Measurements from ENCODE around the gene LRRTM4.

DNA sequence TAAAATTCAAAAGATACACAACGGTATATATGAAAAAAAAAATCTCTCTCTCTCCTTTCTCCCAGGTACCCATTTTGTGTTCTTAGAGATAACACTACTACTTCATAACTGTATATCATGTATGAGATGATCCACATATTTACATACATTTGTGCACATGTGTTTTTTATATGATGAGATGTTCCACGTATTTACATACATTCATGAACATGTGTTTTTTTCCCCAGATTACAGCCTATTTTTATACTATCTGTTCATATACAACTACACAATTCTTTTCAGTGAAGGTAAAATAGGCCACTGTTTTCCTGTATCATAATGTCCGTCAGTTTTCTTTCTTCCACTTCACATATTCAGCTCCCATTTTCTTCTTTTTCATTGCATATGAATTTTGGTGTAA, 808.9 kb downstream of the LRRTM4 start:
- TF ChIP-seq, protein P1, sequence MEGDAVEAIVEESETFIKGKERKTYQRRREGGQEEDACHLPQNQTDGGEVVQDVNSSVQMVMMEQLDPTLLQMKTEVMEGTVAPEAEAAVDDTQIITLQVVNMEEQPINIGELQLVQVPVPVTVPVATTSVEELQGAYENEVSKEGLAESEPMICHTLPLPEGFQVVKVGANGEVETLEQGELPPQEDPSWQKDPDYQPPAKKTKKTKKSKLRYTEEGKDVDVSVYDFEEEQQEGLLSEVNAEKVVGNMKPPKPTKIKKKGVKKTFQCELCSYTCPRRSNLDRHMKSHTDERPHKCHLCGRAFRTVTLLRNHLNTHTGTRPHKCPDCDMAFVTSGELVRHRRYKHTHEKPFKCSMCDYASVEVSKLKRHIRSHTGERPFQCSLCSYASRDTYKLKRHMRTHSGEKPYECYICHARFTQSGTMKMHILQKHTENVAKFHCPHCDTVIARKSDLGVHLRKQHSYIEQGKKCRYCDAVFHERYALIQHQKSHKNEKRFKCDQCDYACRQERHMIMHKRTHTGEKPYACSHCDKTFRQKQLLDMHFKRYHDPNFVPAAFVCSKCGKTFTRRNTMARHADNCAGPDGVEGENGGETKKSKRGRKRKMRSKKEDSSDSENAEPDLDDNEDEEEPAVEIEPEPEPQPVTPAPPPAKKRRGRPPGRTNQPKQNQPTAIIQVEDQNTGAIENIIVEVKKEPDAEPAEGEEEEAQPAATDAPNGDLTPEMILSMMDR (IDR thresholded peaks at IDR 0.05) = no peak
- TF ChIP-seq, protein P2, sequence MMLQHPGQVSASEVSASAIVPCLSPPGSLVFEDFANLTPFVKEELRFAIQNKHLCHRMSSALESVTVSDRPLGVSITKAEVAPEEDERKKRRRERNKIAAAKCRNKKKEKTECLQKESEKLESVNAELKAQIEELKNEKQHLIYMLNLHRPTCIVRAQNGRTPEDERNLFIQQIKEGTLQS (CRISPR knock-in tag; conservative IDR thresholded peaks at IDR 0.05) = no peak
- TF ChIP-seq, protein P3, sequence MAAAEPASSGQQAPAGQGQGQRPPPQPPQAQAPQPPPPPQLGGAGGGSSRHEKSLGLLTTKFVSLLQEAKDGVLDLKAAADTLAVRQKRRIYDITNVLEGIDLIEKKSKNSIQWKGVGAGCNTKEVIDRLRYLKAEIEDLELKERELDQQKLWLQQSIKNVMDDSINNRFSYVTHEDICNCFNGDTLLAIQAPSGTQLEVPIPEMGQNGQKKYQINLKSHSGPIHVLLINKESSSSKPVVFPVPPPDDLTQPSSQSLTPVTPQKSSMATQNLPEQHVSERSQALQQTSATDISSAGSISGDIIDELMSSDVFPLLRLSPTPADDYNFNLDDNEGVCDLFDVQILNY (CRISPR knock-in tag; IDR thresholded peaks at IDR 0.05) = no peak
- TF ChIP-seq SP1 (CRISPR knock-in tag; conservative IDR thresholded peaks at IDR 0.05) (no peak), SOX15 (CRISPR knock-in tag; IDR thresholded peaks at IDR 0.05) (no peak), ELF4 (CRISPR knock-in tag; IDR thresholded peaks at IDR 0.05; ENCODE audit: low read depth) (no peak)

Data from WTC11 (cell line).